CD1c-positive myeloid dendritic cell (primary cell): Measurements from ENCODE around the gene OSBP.
A peak's percentile ranks its signal among the peaks of the same experiment; 100 is the strongest.
"Not testable (repeated sequence)": the region's sequence is repeated elsewhere in the genome, so short reads cannot be mapped to it uniquely, and the experiment has no call there.

Source experiments
- DNase-seq: peaks from one replicate; pipeline ENCODE4 v3.0.0-alpha.2; 2016; ENCODE audit errors: extremely low spot score

OSBP gene

GRCh38 chr11:59551659-59552521, 63.7 kb downstream of the OSBP start:
- DNase-seq, result no peak

DNA sequence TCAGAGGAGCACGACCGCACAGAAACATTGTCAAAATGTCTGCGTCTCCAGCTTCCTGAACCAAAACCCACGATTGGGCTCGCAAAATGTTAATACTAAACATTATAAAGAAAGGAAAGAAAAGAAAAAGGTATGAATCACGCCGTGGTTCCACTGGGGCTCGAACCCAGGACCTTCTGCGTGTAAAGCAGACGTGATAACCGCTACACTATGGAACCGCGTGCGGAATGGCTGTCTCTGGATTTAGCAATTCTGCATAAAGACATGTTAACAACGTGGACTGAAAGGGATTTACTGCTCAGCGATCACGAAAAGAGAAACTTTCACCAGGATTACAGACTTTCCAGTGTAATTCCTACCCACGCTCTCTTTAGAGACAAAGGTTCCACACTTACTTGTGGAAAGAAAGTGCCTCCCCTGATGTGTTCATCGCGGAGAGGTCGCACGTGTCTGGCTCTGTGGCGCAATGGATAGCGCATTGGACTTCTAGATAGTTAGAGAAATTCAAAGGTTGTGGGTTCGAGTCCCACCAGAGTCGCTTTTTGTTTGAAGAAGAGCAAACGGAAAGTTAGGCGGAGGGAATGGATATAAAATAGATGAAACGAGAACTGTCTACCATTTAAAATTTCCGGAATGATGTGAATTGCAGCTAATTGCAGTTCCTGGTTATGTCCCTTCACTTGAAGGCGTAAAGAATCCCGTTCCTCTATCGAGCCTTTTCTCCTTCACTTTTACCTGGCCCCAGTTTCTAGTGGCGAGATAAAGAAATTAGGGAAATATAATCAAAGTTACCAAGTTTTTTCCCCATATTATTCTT, 64.5 kb downstream of the OSBP start:
- DNase-seq, result peak; percentile 88

DNA sequence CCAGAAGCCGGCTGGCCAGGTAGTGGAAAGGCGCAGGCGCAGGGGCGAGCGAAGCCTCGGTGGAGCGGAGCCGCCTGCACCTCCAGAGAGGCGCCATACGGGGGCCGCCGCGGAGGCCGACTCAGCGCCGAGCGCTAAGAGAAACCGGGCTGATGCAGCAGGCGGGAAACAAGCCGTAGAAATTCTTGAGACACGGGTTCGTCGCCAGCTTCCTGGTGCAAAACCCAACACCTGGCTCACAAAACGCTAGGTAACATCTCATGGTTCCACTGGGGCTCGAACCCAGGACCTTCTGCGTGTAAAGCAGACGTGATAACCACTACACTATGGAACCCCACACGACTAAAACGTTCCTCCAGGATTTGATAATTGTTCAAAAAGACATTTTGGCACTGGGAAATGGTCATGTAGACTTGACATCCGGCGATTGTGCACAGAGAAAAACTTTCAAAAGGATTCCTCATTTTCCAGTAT, 65.2 kb downstream of the OSBP start:
- peak; percentile 76 for DNase-seq

- DNase-seq, result no peak
These were observed 67.3 kb downstream of the OSBP start for GRCh38 chr11:59548309-59548656.

DNA sequence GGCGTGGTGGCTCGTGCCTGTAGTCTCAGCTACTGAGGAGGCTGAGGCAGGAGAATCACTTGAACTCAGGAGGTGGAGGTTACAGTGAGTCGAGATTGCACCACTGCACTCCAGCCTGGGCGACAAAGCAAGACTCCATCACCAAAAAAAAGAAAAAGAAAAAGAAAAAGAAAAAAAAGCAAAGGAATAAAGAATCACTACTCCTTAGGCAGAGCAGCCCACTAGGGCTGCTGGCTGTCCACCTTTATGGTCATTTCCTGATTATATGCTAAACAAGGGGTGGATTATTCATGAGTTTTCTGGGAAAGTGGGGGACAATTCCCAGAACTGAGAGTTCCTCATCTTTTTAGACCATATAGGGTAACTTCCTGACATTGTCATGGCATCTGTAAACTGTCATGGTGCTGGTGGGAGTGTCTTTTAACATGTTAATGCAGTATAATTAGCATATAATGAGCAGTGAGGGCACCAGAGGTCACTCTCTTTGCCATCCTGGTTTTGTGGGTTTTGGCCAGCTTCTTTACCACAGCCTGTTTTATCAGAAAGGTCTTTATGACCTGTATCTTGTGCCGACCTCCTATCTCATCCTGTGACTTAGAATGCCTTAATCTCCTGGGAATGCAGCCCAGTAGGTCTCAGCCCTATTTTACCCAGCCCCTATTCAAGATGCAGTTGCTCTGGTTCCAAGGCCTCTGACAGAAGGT, 67.8 kb downstream of the OSBP start:
- peak; percentile 82 for DNase-seq

GRCh38 chr11:59545179-59546020, 70.2 kb downstream of the OSBP start:
- peak; percentile 21 for DNase-seq

DNA sequence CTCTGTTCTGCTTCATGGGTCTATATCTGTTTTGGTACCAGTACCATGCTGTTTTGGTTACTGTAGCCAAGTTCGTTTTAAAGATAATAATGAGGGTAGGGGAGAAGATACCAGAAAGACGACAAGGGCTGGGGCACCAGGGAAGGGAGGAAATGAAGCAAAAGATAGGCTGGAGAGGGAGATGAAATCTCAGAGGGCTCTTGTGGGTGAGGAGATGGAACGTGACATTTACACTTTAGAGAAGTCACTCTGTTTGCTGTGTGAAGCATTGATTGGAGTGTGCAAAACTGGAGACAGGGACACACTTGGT, 70.8 kb downstream of the OSBP start:
- DNase-seq, result no peak

- not testable (repeated sequence) for DNase-seq
These were observed 71.9 kb downstream of the OSBP start for GRCh38 chr11:59543713-59544112.

- DNase-seq, result no peak
These were observed 73.3 kb downstream of the OSBP start for GRCh38 chr11:59542142-59542810.

DNA sequence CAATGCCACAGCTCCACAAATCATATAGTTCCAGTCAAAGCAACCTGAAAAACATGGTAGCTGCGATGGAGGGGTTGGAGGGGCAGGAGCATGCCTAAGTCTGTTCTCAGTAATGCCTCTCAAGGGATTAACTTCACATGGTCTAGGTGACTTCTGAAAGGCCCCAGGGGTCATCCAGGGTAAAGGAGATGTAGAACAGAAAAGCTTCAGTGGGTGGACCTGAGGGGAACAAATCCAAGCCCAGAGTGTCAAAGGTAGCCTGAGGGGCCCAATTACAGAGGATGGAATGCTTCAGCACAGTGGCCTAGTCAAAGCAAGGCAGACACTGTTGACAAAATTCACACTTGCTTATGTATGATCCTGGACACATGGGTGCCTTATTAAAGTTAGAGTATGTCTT, 80.9 kb downstream of the OSBP start:
- DNase-seq, result no peak

GRCh38 chr11:59532620-59533019, 83.0 kb downstream of the OSBP start:
- no peak for DNase-seq

GRCh38 chr11:59528711-59529110, 86.9 kb downstream of the OSBP start:
- DNase-seq, result no peak
